HG03108 (cell line): ENCODE results near the gene MYADM.
"Not testable (repeated sequence)": the region's sequence is repeated elsewhere in the genome, so short reads cannot be mapped to it uniquely, and the experiment has no call there.

Experiments used
- ATAC-seq: cut with Tn5 transposase; IDR thresholded peaks from one replicate; pipeline ENCODE4 v1.9.1; 2021; ENCODE audit warnings: moderate library complexity; ENCODE audit not compliant: unreplicated experiment

MYADM gene

GRCh38 chr19:53868892-53869804 lies 1.5 kb downstream of the MYADM start:
- ATAC-seq, result peak; percentile 30

DNA sequence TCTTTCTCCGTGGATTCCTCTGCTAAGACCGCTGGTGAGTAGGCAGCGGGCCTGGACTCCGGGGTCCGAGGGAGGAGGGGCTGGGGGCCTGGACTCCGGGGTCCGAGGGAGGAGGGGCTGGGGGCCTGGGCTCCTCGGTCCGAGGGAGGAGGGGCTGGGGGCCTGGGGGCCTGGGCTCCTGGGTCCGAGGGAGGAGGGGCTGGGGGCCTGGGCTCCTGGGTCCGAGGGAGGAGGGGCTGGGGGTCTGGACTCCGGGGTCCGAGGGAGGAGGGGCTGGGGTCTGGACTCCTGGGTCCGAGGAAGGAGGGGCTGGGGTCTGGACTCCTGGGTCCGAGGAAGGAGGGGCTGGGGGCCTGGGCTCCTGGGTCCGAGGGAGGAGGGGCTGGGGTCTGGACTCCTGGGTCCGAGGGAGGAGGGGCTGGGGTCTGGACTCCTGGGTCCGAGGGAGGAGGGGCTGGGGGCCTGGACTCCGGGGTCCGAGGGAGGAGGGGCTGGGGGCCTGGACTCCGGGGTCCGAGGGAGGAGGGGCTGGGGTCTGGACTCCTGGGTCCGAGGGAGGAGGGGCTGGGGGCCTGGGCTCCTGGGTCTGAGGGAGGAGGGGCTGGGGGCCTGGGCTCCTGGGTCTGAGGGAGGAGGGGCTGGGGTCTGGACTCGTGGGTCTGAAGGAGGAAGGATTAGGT lies 2.3 kb downstream of the MYADM start:
- ATAC-seq, result not testable (repeated sequence)

- no peak for ATAC-seq
Measured at GRCh38 chr19:53870485-53870844, 2.8 kb downstream of the MYADM start.

GRCh38 chr19:53871454-53871853 lies 3.8 kb downstream of the MYADM start:
- no peak for ATAC-seq

- no peak for ATAC-seq
Measured at GRCh38 chr19:53872762-53873161, 5.1 kb downstream of the MYADM start.

DNA sequence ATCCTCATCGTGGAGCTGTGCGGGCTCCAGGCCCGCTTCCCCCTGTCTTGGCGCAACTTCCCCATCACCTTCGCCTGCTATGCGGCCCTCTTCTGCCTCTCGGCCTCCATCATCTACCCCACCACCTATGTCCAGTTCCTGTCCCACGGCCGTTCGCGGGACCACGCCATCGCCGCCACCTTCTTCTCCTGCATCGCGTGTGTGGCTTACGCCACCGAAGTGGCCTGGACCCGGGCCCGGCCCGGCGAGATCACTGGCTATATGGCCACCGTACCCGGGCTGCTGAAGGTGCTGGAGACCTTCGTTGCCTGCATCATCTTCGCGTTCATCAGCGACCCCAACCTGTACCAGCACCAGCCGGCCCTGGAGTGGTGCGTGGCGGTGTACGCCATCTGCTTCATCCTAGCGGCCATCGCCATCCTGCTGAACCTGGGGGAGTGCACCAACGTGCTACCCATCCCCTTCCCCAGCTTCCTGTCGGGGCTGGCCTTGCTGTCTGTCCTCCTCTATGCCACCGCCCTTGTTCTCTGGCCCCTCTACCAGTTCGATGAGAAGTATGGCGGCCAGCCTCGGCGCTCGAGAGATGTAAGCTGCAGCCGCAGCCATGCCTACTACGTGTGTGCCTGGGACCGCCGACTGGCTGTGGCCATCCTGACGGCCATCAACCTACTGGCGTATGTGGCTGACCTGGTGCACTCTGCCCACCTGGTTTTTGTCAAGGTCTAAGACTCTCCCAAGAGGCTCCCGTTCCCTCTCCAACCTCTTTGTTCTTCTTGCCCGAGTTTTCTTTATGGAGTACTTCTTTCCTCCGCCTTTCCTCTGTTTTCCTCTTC lies 6.3 kb downstream of the MYADM start:
- ATAC-seq, result no peak

DNA sequence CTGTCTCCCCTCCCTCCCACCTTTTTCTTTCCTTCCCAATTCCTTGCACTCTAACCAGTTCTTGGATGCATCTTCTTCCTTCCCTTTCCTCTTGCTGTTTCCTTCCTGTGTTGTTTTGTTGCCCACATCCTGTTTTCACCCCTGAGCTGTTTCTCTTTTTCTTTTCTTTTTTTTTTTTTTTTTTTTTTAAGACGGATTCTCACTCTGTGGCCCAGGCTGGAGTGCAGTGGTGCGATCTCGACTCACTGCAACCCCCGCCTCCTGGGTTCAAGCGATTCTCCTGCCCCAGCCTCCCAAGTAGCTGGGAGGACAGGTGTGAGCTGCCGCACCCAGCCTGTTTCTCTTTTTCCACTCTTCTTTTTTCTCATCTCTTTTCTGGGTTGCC lies 6.9 kb downstream of the MYADM start:
- ATAC-seq, result no peak

GRCh38 chr19:53875602-53876325 lies 8.1 kb downstream of the MYADM start:
- ATAC-seq, result no peak

GRCh38 chr19:53876651-53877224 lies 9.1 kb downstream of the MYADM start:
- no peak for ATAC-seq

- ATAC-seq, result no peak
Measured at GRCh38 chr19:53877361-53877766, 9.7 kb downstream of the MYADM start.

DNA sequence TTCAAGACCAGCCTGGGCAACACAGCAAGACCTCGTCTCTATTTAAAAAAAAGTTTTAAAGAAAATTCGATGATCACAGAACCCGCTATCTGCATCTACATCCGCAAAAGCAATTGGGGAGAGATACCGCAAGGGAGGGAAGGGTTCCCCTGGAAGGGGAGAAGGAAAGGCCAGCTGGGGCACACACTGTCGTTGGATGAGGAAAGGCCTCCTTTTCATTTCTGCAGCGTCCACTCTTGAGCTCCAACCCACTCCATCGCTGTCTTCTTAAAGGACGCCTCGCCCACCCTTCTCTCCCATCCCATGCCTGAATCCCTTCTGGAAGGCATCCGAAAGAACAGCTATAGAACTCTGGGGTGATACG lies 11.1 kb downstream of the MYADM start:
- ATAC-seq, result no peak

GRCh38 chr19:53879140-53880081 lies 11.7 kb downstream of the MYADM start:
- peak; percentile 87 for ATAC-seq

DNA sequence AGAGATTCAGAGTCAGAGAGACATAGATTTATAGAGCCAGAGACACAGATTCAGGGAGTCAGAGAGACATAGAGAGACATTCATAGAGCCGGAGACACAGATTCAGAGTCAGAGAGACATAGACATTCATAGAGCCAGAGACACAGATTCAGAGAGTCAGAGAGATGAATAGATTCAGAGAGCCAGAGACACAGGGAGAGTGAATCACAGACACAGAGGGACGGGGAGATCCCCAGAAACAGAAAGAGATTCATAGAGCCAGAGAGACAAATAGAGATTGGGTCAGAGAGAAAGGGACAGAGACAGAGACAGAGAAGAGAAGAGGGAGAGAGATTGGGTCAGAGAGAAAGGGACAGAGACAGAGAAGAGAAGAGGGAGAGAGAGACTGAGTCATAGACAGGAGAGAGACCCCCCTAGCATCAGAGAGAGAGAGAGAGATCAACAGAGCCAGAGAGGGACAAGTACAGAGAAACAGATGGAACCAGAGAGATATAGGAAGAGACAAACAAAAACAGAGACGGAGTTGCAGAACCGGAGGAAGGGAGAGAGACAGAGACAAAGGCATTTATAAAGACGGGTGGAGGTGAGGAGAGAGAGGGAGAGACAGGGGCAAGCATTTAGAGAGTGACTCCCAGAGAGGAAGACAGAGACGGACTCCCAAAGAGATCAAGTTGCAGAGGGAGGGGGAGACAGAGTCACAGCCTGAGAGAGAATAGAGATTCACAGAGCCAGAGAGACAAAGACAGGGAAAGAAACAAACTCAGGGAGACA lies 13.2 kb downstream of the MYADM start:
- ATAC-seq, result no peak

GRCh38 chr19:53881482-53882390 lies 14.1 kb downstream of the MYADM start, which contains the start of gene PRKCG:
TSS of gene PRKCG (plus strand) at chr19:53882197. CDS start at chr19:53882495, 298 bp downstream.
- no peak for ATAC-seq

- ATAC-seq, result no peak
Measured at GRCh38 chr19:53882391-53883050, 14.8 kb downstream of the MYADM start.

GRCh38 chr19:53883231-53883661 lies 15.6 kb downstream of the MYADM start:
- no peak for ATAC-seq

DNA sequence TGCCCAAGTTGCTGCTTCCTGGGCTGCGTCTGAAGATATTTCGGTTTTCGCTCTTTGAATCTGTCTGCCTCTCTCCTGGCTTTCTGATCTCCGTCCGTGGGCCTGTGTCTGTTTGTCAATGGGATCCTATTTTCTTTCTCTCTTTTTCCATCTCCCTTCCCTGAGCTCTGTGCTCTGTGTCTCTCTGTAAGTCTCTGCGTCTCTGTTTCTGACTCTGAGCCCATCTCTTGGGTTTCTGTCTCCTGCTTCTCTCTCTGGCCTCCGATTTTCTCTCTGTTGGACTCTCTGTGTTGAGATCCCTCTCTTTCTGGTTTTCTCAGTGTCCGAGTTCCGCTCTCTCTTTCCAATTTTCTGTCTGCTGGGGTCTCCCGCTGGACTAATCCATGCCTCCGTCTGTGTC lies 16.1 kb downstream of the MYADM start:
- no peak for ATAC-seq
